A549 (cell line): ENCODE data around the gene RAPGEF6. TPM values are rescaled to one million over a fixed set of nuclear protein-coding genes. Genes with fewer than 3 reads are reported as not detected.
"Not testable (repeated sequence)": the region's sequence is repeated elsewhere in the genome, so short reads cannot be mapped to it uniquely, and the experiment has no call there.

ENCODE experiments used
- ATAC-seq, 2 experiments: fragments of 200-7000 bp in 1 of 2; fragments of >200 bp in 1 of 2; cut with Nextera tagmentation in 1 of 2; cut with Tn5 transposase in 1 of 2; 3 replicates each; pipeline versions ENCODE4 v1.8.0 to v1.9.1; 2018 to 2020; ENCODE audit warnings: mild to moderate bottlenecking in 1 of 2, moderate library complexity in 1 of 2
- CTCF ChIA-PET: fragments of 300-600 bp; sonication (Branson Sonifier 250); formaldehyde crosslinking; extraction: SDS; loops from one replicate; lab custom pipeline; 2021; ENCODE audit warnings: antibody characterized with exemption, inconsistent platforms; lab: Yijun Ruan, JAX
- POLR2A ChIA-PET: fragments of 350-600 bp; formaldehyde crosslinking; extraction: SDS; loops from one replicate; lab custom pipeline; 2021; ENCODE audit warnings: antibody characterized with exemption, inconsistent platforms; lab: Yijun Ruan, JAX
- DNase-seq, 2 experiments: peaks; one replicate each; pipeline versions ENCODE4 v3.0.0 to v3.0.0-alpha.2; 2011 to 2016; ENCODE audit warnings: low read depth in 1 of 2, low spot score in 1 of 2
- FAIRE-seq: peaks from 2 replicates; lab custom pipeline; 2011; peaks lifted over from hg19 to GRCh38; lab: Jason Lieb, UNC
- H3K27ac ChIP-seq, 2 experiments: fragments of >200 bp; sonication (Bioruptor Twin); formaldehyde crosslinking; 3 replicates each; pipeline ENCODE4 v1.5.1; 2016 to 2017
- H3K4me1 ChIP-seq: fragments of >200 bp; sonication (Bioruptor Twin); formaldehyde crosslinking; 3 replicates; pipeline ENCODE4 v1.6.1; 2016
- H3K4me2 ChIP-seq: fragments of >200 bp; sonication (Bioruptor Twin); formaldehyde crosslinking; 3 replicates; pipeline ENCODE4 v1.6.1; 2016
- H3K4me3 ChIP-seq: fragments of >200 bp; sonication (Bioruptor Twin); formaldehyde crosslinking; 3 replicates; pipeline ENCODE4 v1.5.1; 2016
- H3K9me3 ChIP-seq: fragments of >200 bp; sonication (Bioruptor Twin); formaldehyde crosslinking; 3 replicates; pipeline ENCODE4 v1.6.1; 2016
- BHLHE40 ChIP-seq: IDR thresholded peaks from 2 replicates; pipeline ENCODE4 v1.6.1; 2012; ENCODE audit warnings: low read depth, low read length, inconsistent platforms
- CBX2 ChIP-seq: fragments of 200-600 bp; sonication (generic); IDR thresholded peaks from 2 replicates; pipeline ENCODE4 v1.6.1; 2016; ENCODE audit warnings: low read depth, mild to moderate bottlenecking, borderline replicate concordance
- CBX8 ChIP-seq: fragments of 200-600 bp; sonication (generic); IDR thresholded peaks from 2 replicates; pipeline ENCODE4 v1.6.1; 2016
- CEBPB ChIP-seq, 2 experiments: fragments of >200 bp in 1 of 2; sonication (Bioruptor Twin) in 1 of 2; formaldehyde crosslinking in 1 of 2; IDR thresholded peaks; 2 replicates each; pipeline ENCODE4 v1.6.1; 2012 to 2016
- CHD4 ChIP-seq: fragments of 200-600 bp; sonication (generic); IDR thresholded peaks from 2 replicates; pipeline ENCODE4 v1.6.1; 2016; ENCODE audit warnings: antibody characterized with exemption, mild to moderate bottlenecking, borderline replicate concordance
- FOSL2 ChIP-seq, 2 experiments: fragments of 450-650 bp in 1 of 2; fragments of >200 bp in 1 of 2; sonication (Bioruptor Twin) in 1 of 2; formaldehyde crosslinking; IDR thresholded peaks; 2 replicates each; pipeline versions ENCODE4 v1.5.0 to v1.6.1; 2016 to 2020; ENCODE audit warnings: mild to moderate bottlenecking in 1 of 2, moderate library complexity in 1 of 2
- FOXS1 ChIP-seq: fragments of 250-450 bp; sonication (Bioruptor Pico); IDR thresholded peaks from 2 replicates; pipeline ENCODE4 v1.5.0; 2020; ENCODE audit warnings: mild to moderate bottlenecking, moderate library complexity
- HEYL ChIP-seq: fragments of 250-450 bp; sonication (Bioruptor Pico); IDR thresholded peaks from 2 replicates; pipeline ENCODE4 v1.8.0; 2021; ENCODE audit warnings: mild to moderate bottlenecking, moderate library complexity
- KDM1A ChIP-seq: fragments of 200-600 bp; sonication (generic); IDR thresholded peaks from 2 replicates; pipeline ENCODE4 v1.6.1; 2016; ENCODE audit warnings: low read depth, mild to moderate bottlenecking
- MYC ChIP-seq: IDR thresholded peaks from 2 replicates; pipeline ENCODE4 v1.6.1; 2012; ENCODE audit warnings: mild to moderate bottlenecking, inconsistent platforms, low read length, improper control_type of control experiment, borderline replicate concordance
- PHF8 ChIP-seq: fragments of 200-600 bp; sonication (generic); IDR thresholded peaks from 2 replicates; pipeline ENCODE4 v1.6.1; 2016; ENCODE audit warnings: low read depth, mild to moderate bottlenecking, antibody characterized with exemption, moderate library complexity, borderline replicate concordance
- POLR2AphosphoS2 ChIP-seq: conservative IDR thresholded peaks from 2 replicates; pipeline ENCODE4 v1.6.1; 2012; ENCODE audit warnings: low read length, improper control_type of control experiment, inconsistent platforms
- RAD21 ChIP-seq, 2 experiments: fragments of >200 bp in 1 of 2; sonication (Bioruptor Twin) in 1 of 2; formaldehyde crosslinking in 1 of 2; IDR thresholded peaks in 1 of 2; conservative IDR thresholded peaks in 1 of 2; 2 replicates in 1 of 2; 3 replicates in 1 of 2; pipeline ENCODE4 v1.6.1; 2012 to 2018; ENCODE audit warnings: inconsistent platforms in 1 of 2
- RARB ChIP-seq: fragments of 250-450 bp; sonication (Bioruptor Pico); IDR thresholded peaks from 2 replicates; pipeline ENCODE4 v1.8.0; 2021; ENCODE audit warnings: mild to moderate bottlenecking, moderate library complexity
- RCOR1 ChIP-seq: fragments of 150-350 bp; IDR thresholded peaks from 2 replicates; pipeline ENCODE4 v1.6.1; 2014; ENCODE audit warnings: antibody characterized with exemption, low read length, low read depth
- RNF2 ChIP-seq: fragments of 200-600 bp; sonication (generic); IDR thresholded peaks from 2 replicates; pipeline ENCODE4 v1.6.1; 2016; ENCODE audit warnings: low read depth, mild to moderate bottlenecking, antibody characterized with exemption, moderate library complexity, borderline replicate concordance
- SREBF2 ChIP-seq: fragments of 450-650 bp; IDR thresholded peaks from 2 replicates; pipeline ENCODE4 v1.6.1; 2014; ENCODE audit warnings: mild to moderate bottlenecking, moderate library complexity
- TFCP2L1 ChIP-seq: fragments of 250-450 bp; sonication (Bioruptor Pico); IDR thresholded peaks from 2 replicates; pipeline ENCODE4 v1.5.0; 2021; ENCODE audit warnings: mild to moderate bottlenecking
- TP53 ChIP-seq: fragments of 250-450 bp; sonication (Bioruptor Pico); IDR thresholded peaks from 2 replicates; pipeline ENCODE4 v1.5.0; 2021; ENCODE audit warnings: mild to moderate bottlenecking, moderate library complexity
- ZFP36 ChIP-seq: fragments of 450-650 bp; IDR thresholded peaks from 2 replicates; pipeline ENCODE4 v1.6.1; 2014; ENCODE audit warnings: borderline replicate concordance; ENCODE audit not compliant: partially characterized antibody
- ZNF302 ChIP-seq: fragments of 250-450 bp; sonication (Bioruptor Pico); IDR thresholded peaks from 2 replicates; pipeline ENCODE4 v1.9.0; 2021; ENCODE audit warnings: inconsistent platforms, mild to moderate bottlenecking, moderate library complexity
- ZSCAN20 ChIP-seq: fragments of 250-450 bp; sonication (Bioruptor Pico); IDR thresholded peaks from 2 replicates; pipeline ENCODE4 v1.8.0; 2022; ENCODE audit warnings: mild to moderate bottlenecking, moderate library complexity
- WGBS: methylation state at CpG from one replicate; pipeline ENCODE4 v1.1.6; 2017; ENCODE audit errors: missing lambda C conversion rate; 5-methylcytosine and 5-hydroxymethylcytosine counted together
- polyA plus RNA-seq, 4 experiments: library from polyadenylated mRNA; depleted of rRNA in 3 of 4; stranded (reverse); fragments of >200 nt; fragmentation: RNase III in 1 of 4; extraction: RNeasy Plus Mini Kit Qiagen cat#74134 plus additional on column Dnase treatment in 1 of 4; gene quantifications; 2 replicates in 3 of 4; 3 replicates in 1 of 4; pipeline ENCODE4 v1.2.3, GENCODE V29; 2011 to 2017
- TF ChIP-seq, protein P1 (sequence below): fragments of 200-600 bp; sonication (generic); IDR thresholded peaks from 2 replicates; pipeline ENCODE4 v1.6.1; 2016; ENCODE audit warnings: antibody characterized with exemption, mild to moderate bottlenecking, moderate library complexity
- TF ChIP-seq, protein P2 (sequence below): fragments of 250-450 bp; sonication (Bioruptor Pico); IDR thresholded peaks from 2 replicates; pipeline ENCODE4 v1.5.0; 2021; ENCODE audit warnings: mild to moderate bottlenecking, moderate library complexity, borderline replicate concordance
- TF ChIP-seq, protein P3 (sequence below): IDR thresholded peaks from 2 replicates; pipeline ENCODE4 v1.6.1; 2012
- TF ChIP-seq, protein P4 (sequence below): fragments of 250-450 bp; sonication (Bioruptor Pico); IDR thresholded peaks from 2 replicates; pipeline ENCODE4 v1.5.0; 2020; ENCODE audit warnings: low read depth, mild to moderate bottlenecking, moderate library complexity
- TF ChIP-seq, protein P5 (sequence below): fragments of >200 bp; sonication (Bioruptor Twin); formaldehyde crosslinking; IDR thresholded peaks from 2 replicates; pipeline ENCODE4 v1.6.1; 2016

The RAPGEF6 gene
- polyA plus RNA-seq, 2 of the 4 experiments (the other 2 are of a cell fraction): 5.9 to 15.2 TPM

DNA sequence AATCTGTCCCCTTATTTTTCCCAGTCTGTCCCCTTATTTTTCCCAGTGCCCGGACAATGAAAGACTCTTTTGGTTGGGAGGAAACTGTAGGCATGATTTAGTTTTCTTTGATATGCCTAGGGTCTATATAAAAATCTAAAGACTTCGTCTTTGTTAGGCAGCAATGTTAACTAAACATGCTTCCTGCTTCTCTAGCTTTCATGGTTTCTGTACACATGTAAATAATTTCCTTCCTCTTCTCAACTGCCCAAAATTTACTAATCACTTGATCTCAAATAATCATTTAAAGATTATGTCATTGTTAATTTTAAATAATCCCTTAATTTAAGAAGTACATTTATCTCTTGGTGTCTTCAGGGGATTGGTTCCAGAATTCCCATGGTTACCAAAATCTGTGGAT is 47.8 kb upstream of the RAPGEF6 start:
- POLR2A ChIA-PET: no interaction called here
- CTCF ChIA-PET: no interaction called here
- FAIRE-seq: no peak

DNA sequence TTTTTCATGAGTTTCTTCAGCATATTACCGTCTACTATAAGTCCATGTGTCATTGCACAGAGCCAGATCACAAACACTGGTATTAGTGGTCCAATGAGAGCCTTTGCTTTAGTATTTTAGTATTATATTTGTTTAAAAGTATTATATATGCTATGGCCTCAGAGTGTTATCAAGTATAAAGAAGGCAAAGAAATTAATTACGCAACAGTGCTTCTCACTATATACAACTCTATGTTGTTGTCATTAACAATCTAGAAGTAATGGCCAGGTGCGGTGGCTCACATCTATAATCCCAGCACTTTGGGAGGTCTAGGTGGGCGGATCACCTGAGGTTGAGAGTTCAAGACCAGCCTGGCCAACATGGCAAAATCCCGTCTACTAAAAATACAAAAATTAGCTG is 47.1 kb upstream of the RAPGEF6 start:
- Histone ChIP-seq H3K4me3 (no peak overlapping the region), H3K27ac (no peak overlapping the region), H3K9me3 (no peaks in the 10 kb centered on the region), H3K4me2 (no peak overlapping the region), H3K4me1 (no peaks in the 10 kb centered on the region)
- POLR2A ChIA-PET: no interaction called here
- TF ChIP-seq ZFP36: no peak
- TF ChIP-seq CEBPB (IDR thresholded peaks at IDR 0.05): peak in 1 of 2 experiments; percentile 41; a peak in 1 of 4 replicates
- ATAC-seq (no peak), FAIRE-seq (no peak), DNase-seq (no peak)
- CTCF ChIA-PET: no interaction called here
- WGBS: 95% methylated on average over 5 of the region's 5 CpGs

More for the DNA sequence above, 47.8 kb upstream of the RAPGEF6 start:
- ATAC-seq (no peak), DNase-seq (no peak)
- Histone ChIP-seq H3K4me3 (no peak overlapping the region), H3K4me2 (no peak overlapping the region), H3K9me3 (no peaks in the 10 kb centered on the region), H3K27ac (no peak overlapping the region), H3K4me1 (no peaks in the 10 kb centered on the region)
- 91% methylated on average over 2 of the region's 2 CpGs for WGBS
- TF ChIP-seq KDM1A (no peak), ZFP36 (no peak), POLR2AphosphoS2 (no peak), CHD4 (no peak), RCOR1 (no peak), ZSCAN20 (CRISPR knock-in tag) (no peak), FOSL2 (IDR thresholded peaks at IDR 0.05) (no peak), FOSL2 (CRISPR knock-in tag; IDR thresholded peaks at IDR 0.05) (no peak), TP53 (CRISPR knock-in tag) (no peak), FOXS1 (no peak), MYC (no peak), TFCP2L1 (CRISPR knock-in tag) (no peak), RNF2 (no peak), CBX2 (no peak), RAD21 (conservative IDR thresholded peaks at IDR 0.05 in 1 of 2, IDR thresholded peaks at IDR 0.05 in 1 of 2) (no peak), SREBF2 (no peak)
- TF ChIP-seq, protein P1, sequence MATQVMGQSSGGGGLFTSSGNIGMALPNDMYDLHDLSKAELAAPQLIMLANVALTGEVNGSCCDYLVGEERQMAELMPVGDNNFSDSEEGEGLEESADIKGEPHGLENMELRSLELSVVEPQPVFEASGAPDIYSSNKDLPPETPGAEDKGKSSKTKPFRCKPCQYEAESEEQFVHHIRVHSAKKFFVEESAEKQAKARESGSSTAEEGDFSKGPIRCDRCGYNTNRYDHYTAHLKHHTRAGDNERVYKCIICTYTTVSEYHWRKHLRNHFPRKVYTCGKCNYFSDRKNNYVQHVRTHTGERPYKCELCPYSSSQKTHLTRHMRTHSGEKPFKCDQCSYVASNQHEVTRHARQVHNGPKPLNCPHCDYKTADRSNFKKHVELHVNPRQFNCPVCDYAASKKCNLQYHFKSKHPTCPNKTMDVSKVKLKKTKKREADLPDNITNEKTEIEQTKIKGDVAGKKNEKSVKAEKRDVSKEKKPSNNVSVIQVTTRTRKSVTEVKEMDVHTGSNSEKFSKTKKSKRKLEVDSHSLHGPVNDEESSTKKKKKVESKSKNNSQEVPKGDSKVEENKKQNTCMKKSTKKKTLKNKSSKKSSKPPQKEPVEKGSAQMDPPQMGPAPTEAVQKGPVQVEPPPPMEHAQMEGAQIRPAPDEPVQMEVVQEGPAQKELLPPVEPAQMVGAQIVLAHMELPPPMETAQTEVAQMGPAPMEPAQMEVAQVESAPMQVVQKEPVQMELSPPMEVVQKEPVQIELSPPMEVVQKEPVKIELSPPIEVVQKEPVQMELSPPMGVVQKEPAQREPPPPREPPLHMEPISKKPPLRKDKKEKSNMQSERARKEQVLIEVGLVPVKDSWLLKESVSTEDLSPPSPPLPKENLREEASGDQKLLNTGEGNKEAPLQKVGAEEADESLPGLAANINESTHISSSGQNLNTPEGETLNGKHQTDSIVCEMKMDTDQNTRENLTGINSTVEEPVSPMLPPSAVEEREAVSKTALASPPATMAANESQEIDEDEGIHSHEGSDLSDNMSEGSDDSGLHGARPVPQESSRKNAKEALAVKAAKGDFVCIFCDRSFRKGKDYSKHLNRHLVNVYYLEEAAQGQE: no peak
- TF ChIP-seq, protein P2, sequence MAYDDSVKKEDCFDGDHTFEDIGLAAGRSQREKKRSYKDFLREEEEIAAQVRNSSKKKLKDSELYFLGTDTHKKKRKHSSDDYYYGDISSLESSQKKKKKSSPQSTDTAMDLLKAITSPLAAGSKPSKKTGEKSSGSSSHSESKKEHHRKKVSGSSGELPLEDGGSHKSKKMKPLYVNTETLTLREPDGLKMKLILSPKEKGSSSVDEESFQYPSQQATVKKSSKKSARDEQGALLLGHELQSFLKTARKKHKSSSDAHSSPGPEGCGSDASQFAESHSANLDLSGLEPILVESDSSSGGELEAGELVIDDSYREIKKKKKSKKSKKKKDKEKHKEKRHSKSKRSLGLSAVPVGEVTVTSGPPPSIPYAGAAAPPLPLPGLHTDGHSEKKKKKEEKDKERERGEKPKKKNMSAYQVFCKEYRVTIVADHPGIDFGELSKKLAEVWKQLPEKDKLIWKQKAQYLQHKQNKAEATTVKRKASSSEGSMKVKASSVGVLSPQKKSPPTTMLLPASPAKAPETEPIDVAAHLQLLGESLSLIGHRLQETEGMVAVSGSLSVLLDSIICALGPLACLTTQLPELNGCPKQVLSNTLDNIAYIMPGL: no peak

DNA sequence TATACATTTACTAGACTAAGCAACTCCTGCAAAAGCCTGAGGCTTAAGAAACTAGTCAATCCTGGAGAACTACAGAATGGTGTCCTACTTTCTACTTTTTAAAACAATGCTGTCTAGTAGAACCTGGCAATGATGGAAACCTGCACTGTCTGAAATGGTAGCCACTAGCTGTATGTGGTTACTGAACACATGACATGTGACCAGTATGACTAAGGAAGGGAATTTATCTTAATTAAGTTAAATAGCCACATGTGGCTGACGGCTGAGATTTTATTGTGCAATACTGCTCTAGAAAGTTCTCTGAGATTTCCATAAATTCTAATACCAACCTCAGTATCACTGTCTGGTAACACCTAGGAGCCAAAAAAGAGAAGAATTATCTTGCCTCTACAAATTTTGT is 44.9 kb upstream of the RAPGEF6 start:
- Histone ChIP-seq H3K4me3 (no peak overlapping the region), H3K4me1 (no peaks in the 10 kb centered on the region), H3K27ac (no peak overlapping the region), H3K4me2 (no peak overlapping the region), H3K9me3 (no peaks in the 10 kb centered on the region)
- TF ChIP-seq, protein P3, sequence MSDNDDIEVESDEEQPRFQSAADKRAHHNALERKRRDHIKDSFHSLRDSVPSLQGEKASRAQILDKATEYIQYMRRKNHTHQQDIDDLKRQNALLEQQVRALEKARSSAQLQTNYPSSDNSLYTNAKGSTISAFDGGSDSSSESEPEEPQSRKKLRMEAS: no peak
- TF ChIP-seq RCOR1 (no peak), ZNF302 (no peak), CEBPB (IDR thresholded peaks at IDR 0.05) (no peak), RARB (CRISPR knock-in tag) (no peak), POLR2AphosphoS2 (no peak), PHF8 (no peak), CBX8 (no peak), TFCP2L1 (CRISPR knock-in tag) (no peak), HEYL (no peak), BHLHE40 (no peak)
- TF ChIP-seq, protein P4, sequence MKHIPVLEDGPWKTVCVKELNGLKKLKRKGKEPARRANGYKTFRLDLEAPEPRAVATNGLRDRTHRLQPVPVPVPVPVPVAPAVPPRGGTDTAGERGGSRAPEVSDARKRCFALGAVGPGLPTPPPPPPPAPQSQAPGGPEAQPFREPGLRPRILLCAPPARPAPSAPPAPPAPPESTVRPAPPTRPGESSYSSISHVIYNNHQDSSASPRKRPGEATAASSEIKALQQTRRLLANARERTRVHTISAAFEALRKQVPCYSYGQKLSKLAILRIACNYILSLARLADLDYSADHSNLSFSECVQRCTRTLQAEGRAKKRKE (CRISPR knock-in tag): no peak
- TF ChIP-seq, protein P5, sequence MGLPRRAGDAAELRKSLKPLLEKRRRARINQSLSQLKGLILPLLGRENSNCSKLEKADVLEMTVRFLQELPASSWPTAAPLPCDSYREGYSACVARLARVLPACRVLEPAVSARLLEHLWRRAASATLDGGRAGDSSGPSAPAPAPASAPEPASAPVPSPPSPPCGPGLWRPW: no peak
- no peak for DNase-seq
- ChIA-PET POLR2A (no interaction called here), CTCF (no interaction called here)
- ATAC-seq: no peak
- WGBS: 58% methylated on average over 1 of the region's 1 CpG
- FAIRE-seq: no peak

DNA sequence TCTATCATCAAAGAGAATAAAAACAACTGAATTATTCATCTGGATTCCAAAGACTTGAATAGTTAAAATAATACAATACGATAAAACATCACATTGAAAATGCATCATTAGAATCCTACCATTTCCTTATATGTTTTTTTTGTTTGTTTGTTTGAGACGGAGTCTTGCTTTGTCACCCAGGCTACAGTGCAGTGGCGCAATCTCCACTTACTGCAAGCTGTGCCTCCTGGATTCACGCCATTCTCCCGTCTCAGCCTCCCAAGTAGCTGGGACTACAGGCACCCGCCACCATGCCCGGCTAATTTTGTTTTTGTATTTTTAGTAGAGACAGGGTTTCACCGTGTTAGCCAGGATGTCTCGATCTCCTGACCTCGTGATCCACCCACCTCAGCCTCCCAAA is 43.2 kb upstream of the RAPGEF6 start:
- H3K4me1 ChIP-seq, H3K9me3 ChIP-seq, H3K4me2 ChIP-seq, CTCF ChIA-PET, H3K4me3 ChIP-seq, FAIRE-seq, POLR2A ChIA-PET, H3K27ac ChIP-seq, ATAC-seq: not testable (repeated sequence)
- peak in 1 of 2 experiments; percentile 28 for DNase-seq
- WGBS: 95% methylated on average over 10 of the region's 10 CpGs
